GM12801 (cell line): Measurements from ENCODE around the gene SNU13.

ENCODE experiments used
- TF ChIP-seq, protein P1 (sequence below): IDR thresholded peaks from one replicate; pipeline ENCODE4 v1.5.1; 2011; ENCODE audit warnings: control low read depth; ENCODE audit not compliant: insufficient read length; ENCODE audit errors: extremely low read depth

Gene SNU13

DNA sequence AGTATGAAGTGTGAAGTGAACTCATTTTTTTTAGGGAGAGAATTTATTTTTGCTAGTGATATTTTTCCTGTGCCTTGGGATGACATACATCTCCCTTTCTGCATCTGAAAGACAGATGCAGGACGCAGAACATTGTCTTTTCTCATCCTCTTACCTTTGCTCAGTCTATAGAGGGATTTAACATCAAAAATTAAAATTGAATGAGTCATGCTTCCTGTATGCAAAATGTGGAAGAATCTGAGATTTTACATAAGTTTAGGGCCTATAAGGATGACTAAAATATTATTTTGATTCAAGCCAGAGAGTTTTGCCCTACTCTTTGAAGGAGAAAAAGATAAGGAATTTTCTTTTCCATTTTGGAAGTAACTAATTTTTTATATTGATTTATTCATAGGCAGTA, 40.2 kb downstream of the SNU13 start:
- TF ChIP-seq, protein P1, sequence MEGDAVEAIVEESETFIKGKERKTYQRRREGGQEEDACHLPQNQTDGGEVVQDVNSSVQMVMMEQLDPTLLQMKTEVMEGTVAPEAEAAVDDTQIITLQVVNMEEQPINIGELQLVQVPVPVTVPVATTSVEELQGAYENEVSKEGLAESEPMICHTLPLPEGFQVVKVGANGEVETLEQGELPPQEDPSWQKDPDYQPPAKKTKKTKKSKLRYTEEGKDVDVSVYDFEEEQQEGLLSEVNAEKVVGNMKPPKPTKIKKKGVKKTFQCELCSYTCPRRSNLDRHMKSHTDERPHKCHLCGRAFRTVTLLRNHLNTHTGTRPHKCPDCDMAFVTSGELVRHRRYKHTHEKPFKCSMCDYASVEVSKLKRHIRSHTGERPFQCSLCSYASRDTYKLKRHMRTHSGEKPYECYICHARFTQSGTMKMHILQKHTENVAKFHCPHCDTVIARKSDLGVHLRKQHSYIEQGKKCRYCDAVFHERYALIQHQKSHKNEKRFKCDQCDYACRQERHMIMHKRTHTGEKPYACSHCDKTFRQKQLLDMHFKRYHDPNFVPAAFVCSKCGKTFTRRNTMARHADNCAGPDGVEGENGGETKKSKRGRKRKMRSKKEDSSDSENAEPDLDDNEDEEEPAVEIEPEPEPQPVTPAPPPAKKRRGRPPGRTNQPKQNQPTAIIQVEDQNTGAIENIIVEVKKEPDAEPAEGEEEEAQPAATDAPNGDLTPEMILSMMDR: no peak

DNA sequence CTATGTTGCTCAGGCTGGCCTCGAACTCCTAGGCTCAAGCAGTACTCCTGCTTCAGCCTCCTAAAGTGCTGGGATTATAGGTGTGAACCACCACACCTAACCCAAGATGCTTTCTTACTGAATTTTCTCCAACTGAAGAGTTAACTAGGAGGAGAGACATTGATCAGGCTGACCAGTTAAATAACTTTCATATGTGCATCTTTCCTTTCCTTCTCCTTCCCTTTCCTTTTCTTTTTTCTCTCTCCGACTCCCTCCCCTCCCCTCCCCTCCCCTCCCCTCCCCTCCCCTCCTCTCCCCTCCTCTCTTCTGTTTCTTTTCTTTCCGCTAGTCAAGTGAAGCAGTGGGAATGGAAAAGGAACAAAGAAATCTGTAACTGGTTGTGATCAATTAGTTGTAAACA, 40.9 kb downstream of the SNU13 start:
- TF ChIP-seq, protein P1: no peak

DNA sequence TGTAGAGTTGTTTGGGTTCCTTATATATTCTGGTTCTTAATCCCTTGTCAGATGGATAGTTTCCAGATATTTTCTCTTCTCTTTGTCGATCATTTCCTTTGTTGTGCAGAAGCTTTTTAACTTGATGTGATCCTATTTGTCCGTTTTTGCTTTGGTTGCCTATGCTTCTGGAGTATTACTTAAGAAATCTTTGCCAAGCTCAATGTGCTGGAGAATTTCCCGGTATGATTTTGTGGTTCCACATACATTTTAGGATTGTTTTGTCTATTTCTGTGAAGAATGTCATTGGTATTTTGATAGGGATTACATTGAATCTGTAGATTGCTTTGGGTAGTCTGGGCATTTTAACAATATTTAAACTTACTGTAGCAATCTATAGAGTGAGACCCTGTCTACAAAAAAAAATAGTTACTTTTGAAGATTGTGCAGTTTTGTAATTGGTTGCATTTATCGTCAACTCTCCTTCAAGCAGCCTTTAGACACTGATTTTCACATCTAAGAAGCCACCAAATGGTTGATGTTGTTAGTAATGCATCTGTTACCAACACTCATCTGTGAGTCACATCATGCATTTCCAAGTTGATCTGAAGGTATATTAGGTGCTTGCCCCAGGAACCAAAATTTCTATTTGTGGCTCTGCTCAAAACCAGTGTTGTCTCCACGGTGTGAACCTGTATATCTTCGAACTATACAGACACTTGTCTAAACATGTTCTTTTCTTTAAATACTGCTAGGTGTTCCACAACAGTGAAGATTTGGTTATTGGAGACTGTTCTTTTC, 46.1 kb downstream of the SNU13 start:
- TF ChIP-seq, protein P1: no peak

DNA sequence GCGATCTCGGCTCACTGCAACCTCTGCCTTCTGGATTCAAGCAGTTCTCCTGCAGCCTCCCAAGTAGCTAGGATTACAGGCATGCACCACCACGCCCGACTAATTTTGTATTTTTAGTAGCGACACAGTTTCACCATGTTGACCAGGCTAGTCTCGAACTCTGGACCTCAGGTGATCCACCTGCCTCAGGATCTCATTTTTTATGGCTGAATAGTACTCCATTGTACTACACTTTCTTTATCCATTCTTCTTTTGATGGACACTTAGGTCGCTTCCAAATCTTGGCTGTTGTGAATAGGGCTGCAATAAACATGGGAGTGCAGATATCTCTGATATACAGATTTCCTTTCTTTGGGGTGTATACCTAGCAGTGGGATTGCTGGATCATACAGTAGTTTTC, 46.8 kb downstream of the SNU13 start:
- TF ChIP-seq, protein P1: no peak

DNA sequence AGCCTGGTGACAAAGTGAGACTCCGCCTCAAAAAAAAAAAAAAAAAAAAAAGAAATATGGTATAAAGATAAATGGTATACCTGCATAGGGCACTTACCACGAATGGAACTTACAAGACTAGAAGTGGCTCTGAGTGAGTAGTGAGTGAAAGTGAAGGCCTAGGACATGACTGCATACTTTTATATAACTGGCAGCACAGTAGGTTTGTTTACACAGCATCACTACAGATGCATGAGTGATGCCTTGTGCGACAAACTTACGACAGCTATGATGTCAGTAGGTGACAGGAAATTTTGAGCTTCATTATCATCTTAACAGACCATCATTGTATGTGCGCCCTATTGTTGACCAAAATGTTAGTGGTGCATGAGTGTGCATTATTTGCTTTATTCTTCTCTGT, 49.9 kb downstream of the SNU13 start:
- TF ChIP-seq, protein P1: no peak

DNA sequence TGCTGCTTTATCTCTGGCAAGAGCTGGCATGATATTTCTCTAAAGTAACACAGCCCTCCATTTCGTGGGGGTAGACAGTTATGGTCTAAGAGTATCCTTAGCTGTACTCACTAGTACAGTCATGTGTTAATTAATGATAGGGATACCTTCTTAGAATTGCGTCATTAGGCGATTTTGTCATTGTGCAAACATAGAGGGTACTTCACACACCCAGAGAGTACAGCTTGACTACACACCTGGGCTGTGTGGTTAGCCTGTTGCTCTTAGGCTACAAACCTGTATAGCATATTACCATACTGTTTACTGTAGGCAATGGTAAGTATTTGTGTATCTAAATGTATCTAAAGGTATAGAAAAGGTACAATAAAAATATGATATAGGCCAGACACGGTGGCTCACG, 50.5 kb downstream of the SNU13 start:
- TF ChIP-seq, protein P1: no peak

DNA sequence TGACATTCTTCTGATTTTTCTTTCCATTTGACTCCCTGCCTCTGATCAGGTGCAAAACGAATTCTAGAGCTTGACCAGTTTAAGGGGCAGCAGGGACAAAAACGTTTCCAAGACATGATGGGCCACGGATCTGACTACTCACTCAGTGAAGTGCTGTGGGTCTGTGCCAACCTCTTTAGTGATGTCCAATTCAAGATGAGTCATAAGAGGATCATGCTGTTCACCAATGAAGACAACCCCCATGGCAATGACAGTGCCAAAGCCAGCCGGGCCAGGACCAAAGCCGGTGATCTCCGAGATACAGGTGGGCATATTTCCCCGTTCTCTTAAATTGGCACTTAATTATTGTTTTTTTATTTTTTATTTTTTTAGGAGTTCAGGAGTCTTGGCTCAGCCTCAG, 52.2 kb downstream of the SNU13 start:
- TF ChIP-seq, protein P1: no peak

DNA sequence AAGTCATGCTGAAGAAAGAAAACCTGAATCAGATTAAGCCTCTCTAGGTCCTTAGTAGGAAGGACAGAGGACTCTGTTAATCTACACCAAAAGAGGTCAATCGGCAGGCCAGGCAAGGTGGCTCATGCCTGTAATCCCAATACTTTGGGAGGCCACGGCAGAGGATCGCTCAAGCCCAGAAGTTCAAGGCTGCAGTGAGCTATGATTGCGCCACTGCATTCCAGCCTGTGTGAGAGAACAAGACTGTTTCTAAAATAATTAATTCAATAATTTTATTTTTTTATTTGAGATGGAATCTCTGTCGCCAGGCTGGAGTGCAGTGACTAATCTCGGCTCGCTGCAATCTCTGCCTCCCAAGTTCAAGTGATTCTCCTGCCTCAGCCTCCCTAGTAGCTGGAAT, 63.1 kb downstream of the SNU13 start:
- TF ChIP-seq, protein P1: no peak
